Measurements from ENCODE around the gene ZBTB3. TPM values are rescaled to one million over a fixed set of nuclear protein-coding genes. Genes with fewer than 3 reads are reported as not detected.

ZBTB3 gene
- total and polyA plus RNA-seq, 9 of the 15 experiments (the other 6 are each of a cell fraction or from before 2014, with no cell fraction given), result 1.9 to 10.0 (median 4.9) TPM

- CTCF ChIA-PET (ENCODE audit: low intra/inter-chr PET ratio), result interaction anchor here (1.1 kb wide), 1 partner anchor 60 kb away, joined by 4 read pairs; the partner anchor contains the start of gene TMEM179B
- Histone ChIP-seq H4K20me1 (replicated peaks; ENCODE audit: control insufficient read depth, insufficient read depth, low read length) (peaks cover 6% of the 10 kb centered on the region; the same call in 1 of the 2 replicates), H3K79me2 (ENCODE audit: control insufficient read depth, insufficient read depth, low read length) (peaks cover 70% of the 10 kb centered on the region), H3K4me2 (ENCODE audit: insufficient read depth, low read length) (peak overlapping the region; percentile 100), H3K9ac (ENCODE audit: insufficient read depth in 1 of 2, low read depth in 2 of 2, low read length in 2 of 2) (peak overlapping the region; percentile 98 to 100), H3K36me3 (ENCODE audit: control insufficient read depth, insufficient read depth, low read length) (peaks cover 49% of the 10 kb centered on the region), H3K4me3 (peak overlapping the region; percentile 90), H3K27ac (ENCODE audit: extremely low read depth, low read depth, low read length) (peak overlapping the region; percentile 99), H3K9me1 (ENCODE audit: control insufficient read depth, insufficient read depth, low read length) (no peaks in the 10 kb centered on the region), H3K27me3 (ENCODE audit: control insufficient read depth in 2 of 2, insufficient read depth in 2 of 2, low read length in 2 of 2) (no peaks in the 10 kb centered on the region), H2AFZ (ENCODE audit: low read depth, low read length) (peak overlapping the region; percentile 100), H3K9me3 (replicated peaks; ENCODE audit: control insufficient read depth, insufficient read depth, low read depth, low read length) (no peaks in the 10 kb centered on the region), H3K4me1 (replicated peaks in 1 of 2; ENCODE audit: control insufficient read depth in 2 of 2, insufficient read depth in 2 of 2, low read length in 2 of 2) (peaks cover 13 to 19% of the 10 kb centered on the region in 2 experiments; a peak in 4 of 5 replicates)
- POLR2A ChIA-PET, result interaction anchor here (0.6 to 4.5 kb wide), 30 partner anchors 10 to 269 kb away, joined by 3 to 31 read pairs (median 4); partner anchors contain the start of genes BSCL2, C11orf98, CSKMT and EEF1G
- in situ Hi-C loops (cut with MboI) (no loop called here), intact Hi-C loops (cut with micrococcal nuclease) (loop anchor here (1.0 to 10.0 kb wide), 7 partner anchors 21 to 136 kb away; partner anchors contain the start of genes BSCL2, GNG3, POLR2G and TMEM179B)
- DNase-seq (ENCODE audit: extremely low read depth in 1 of 4, low spot score in 3 of 4) (peak; percentile 61 to 97 (median 81)), FAIRE-seq (peak; percentile 91), ATAC-seq (peak; percentile 80)
- BruUV-seq (replicated peaks), result no TSS peak
- under 1% methylated on average over 20 of the region's 20 CpGs for WGBS (ENCODE audit: insufficient coverage, low coverage, missing lambda C conversion rate)
- TF ChIP-seq CTBP1 (IDR thresholded peaks at IDR 0.05; ENCODE audit: borderline replicate concordance) (no peak), RERE (CRISPR knock-in tag; IDR thresholded peaks at IDR 0.05; ENCODE audit: borderline replicate concordance) (no peak), TCFL5 (CRISPR knock-in tag; conservative IDR thresholded peaks at IDR 0.05) (no peak), ZNF121 (CRISPR knock-in tag; conservative IDR thresholded peaks at IDR 0.05) (no peak), ATF4 (CRISPR knock-in tag; IDR thresholded peaks at IDR 0.05) (no peak), CEBPZ (IDR thresholded peaks at IDR 0.05; ENCODE audit: borderline replicate concordance, low read depth, low read length) (no peak), DPF2 (IDR thresholded peaks at IDR 0.05) (peak; percentile 30; the same call in 1 of the 2 replicates), ZNF263 (CRISPR knock-in tag; IDR thresholded peaks at IDR 0.05; ENCODE audit: borderline replicate concordance) (no peak), CEBPG (CRISPR knock-in tag; IDR thresholded peaks at IDR 0.05) (no peak), CEBPG (tag; conservative IDR thresholded peaks at IDR 0.05 in 1 of 2, IDR thresholded peaks at IDR 0.05 in 1 of 2) (peak; percentile 45 to 68; a peak in 2 of 4 replicates), FOXP1 (CRISPR knock-in tag; IDR thresholded peaks at IDR 0.05) (no peak), HES1 (IDR thresholded peaks at IDR 0.05; ENCODE audit: low read depth) (peak; percentile 56; the same call in 1 of the 2 replicates)
These were observed 26.1 kb downstream of the ZBTB3 start for GRCh38 chr11:62727872-62728170.

Measured in K562 (cell line).